Panc1 (cell line): Measurements from ENCODE around the gene CAVIN4. TPM values are rescaled to one million over a fixed set of nuclear protein-coding genes. Genes with fewer than 3 reads are reported as not detected.

ENCODE experiments used
- ATAC-seq: fragments of 200-7000 bp; cut with Tn5 transposase; 2 replicates; pipeline ENCODE4 v1.9.1; 2020; ENCODE audit warnings: mild to moderate bottlenecking, moderate library complexity
- BruUV-seq: library from RNA; stranded (reverse); fragments of 400-500 nt; replicated peaks from 2 replicates; lab custom pipeline; 2021; lab: Mats Ljungman, UMichigan
- CTCF ChIA-PET: fragments of 300-600 bp; sonication (Branson Sonifier 250); formaldehyde crosslinking; loops from one replicate; lab custom pipeline; 2022; ENCODE audit warnings: antibody characterized with exemption; lab: Charles Lee
- POLR2A ChIA-PET: fragments of 300-600 bp; sonication (Branson Sonifier 250); formaldehyde crosslinking; loops from one replicate; lab custom pipeline; 2022; ENCODE audit warnings: antibody characterized with exemption; lab: Charles Lee
- DNase-seq: peaks from one replicate; pipeline ENCODE4 v3.0.0-alpha.2; 2010; ENCODE audit warnings: low read depth, low spot score
- H3K27ac ChIP-seq: 2 replicates; pipeline ENCODE4 v1.5.1; 2011; ENCODE audit warnings: mild to moderate bottlenecking, low read length, inconsistent platforms
- H3K27me3 ChIP-seq: fragments of 200-500 bp; sonication (Bioruptor generic); 2 replicates; pipeline ENCODE4 v1.6.0; 2014; ENCODE audit warnings: low read length, inconsistent platforms; ENCODE audit not compliant: control insufficient read depth, insufficient read depth
- H3K36me3 ChIP-seq: fragments of 200-500 bp; sonication (Bioruptor generic); 2 replicates; pipeline ENCODE4 v1.5.1; 2014; ENCODE audit warnings: inconsistent platforms, mild to moderate bottlenecking, low read length, moderate library complexity; ENCODE audit not compliant: control insufficient read depth, insufficient read depth
- H3K4me1 ChIP-seq: 2 replicates; pipeline ENCODE4 v1.5.1; 2011; ENCODE audit warnings: inconsistent platforms, mild to moderate bottlenecking, low read length, moderate library complexity; ENCODE audit not compliant: control insufficient read depth, insufficient read depth
- H3K4me3 ChIP-seq, 2 experiments: 2 replicates each; pipeline ENCODE4 v1.5.1; 2011 to 2012; ENCODE audit warnings: low read depth in 2 of 2, low read length in 2 of 2, mild to moderate bottlenecking in 2 of 2, inconsistent platforms in 1 of 2, moderate library complexity in 1 of 2
- H3K9me3 ChIP-seq: fragments of 200-500 bp; sonication (Bioruptor generic); 2 replicates; pipeline ENCODE4 v1.5.1; 2014; ENCODE audit warnings: low read depth, mild to moderate bottlenecking, inconsistent platforms, low read length, moderate library complexity; ENCODE audit not compliant: control insufficient read depth, insufficient read depth
- POLR2AphosphoS5 ChIP-seq: IDR thresholded peaks from 2 replicates; pipeline ENCODE4 v1.6.1; 2012; ENCODE audit warnings: mild to moderate bottlenecking, low read depth, low read length, moderate library complexity
- SIN3A ChIP-seq: IDR thresholded peaks from 2 replicates; pipeline ENCODE4 v1.6.1; 2012; ENCODE audit warnings: low read depth, mild to moderate bottlenecking, low read length, moderate library complexity, borderline replicate concordance; ENCODE audit not compliant: insufficient read depth
- TCF7L2 ChIP-seq: IDR thresholded peaks from 2 replicates; pipeline ENCODE4 v1.6.1; 2011; ENCODE audit warnings: mild to moderate bottlenecking, low read depth, low read length, inconsistent platforms
- in situ Hi-C: cut with HindIII; loops from 2 replicates; pipeline ENCODE4 v1.10.0; 2016; ENCODE audit warnings: low sequenced_read_pairs, low pct_unique_long_range_greater_than_20kb
- intact Hi-C: fragments of 100-400 bp; cut with micrococcal nuclease; formaldehyde crosslinking; loops from one replicate; pipeline ENCODE4 v1.10.0; 2022; ENCODE audit not compliant: unreplicated experiment
- total RNA-seq: library from RNA; stranded (reverse); gene quantifications from one replicate; pipeline ENCODE4 v1.2.1, GENCODE V29; 2021; ENCODE audit not compliant: unreplicated experiment
- TF ChIP-seq, protein P1 (sequence below): fragments of 450-650 bp; IDR thresholded peaks from 2 replicates; pipeline ENCODE4 v1.5.1; 2017; ENCODE audit warnings: mild to moderate bottlenecking
- TF ChIP-seq, protein P2 (sequence below), 2 experiments: IDR thresholded peaks; 2 replicates each; pipeline ENCODE4 v1.6.1; 2011 to 2012; ENCODE audit warnings: low read depth in 2 of 2, control low read depth in 1 of 2, low read length in 1 of 2, mild to moderate bottlenecking in 1 of 2, moderate library complexity in 1 of 2; ENCODE audit not compliant: insufficient read depth in 1 of 2

Gene CAVIN4
- total RNA-seq, 1 experiment from 2014 or later: 0.82 TPM

DNA sequence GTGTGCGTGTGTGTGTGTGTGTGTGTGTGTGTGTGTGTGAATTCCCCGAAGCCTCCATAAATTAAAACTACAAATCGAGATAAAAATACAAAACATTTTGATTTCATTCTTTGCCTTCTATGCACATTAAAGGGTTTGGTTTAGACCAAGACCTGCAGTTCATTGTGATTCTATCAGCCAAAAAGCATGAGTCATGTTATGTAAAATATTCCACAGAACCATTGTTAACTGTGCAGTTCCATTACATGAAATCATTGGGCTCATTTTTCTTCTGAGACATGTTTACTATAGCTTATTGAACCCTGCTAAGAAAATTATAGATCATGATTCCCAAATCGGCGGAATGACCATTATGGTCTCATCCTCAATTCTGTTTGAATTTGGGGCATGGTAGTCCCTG is 11.7 kb downstream of the CAVIN4 start:
- ATAC-seq: no peak
- POLR2A ChIA-PET: no interaction called here

DNA sequence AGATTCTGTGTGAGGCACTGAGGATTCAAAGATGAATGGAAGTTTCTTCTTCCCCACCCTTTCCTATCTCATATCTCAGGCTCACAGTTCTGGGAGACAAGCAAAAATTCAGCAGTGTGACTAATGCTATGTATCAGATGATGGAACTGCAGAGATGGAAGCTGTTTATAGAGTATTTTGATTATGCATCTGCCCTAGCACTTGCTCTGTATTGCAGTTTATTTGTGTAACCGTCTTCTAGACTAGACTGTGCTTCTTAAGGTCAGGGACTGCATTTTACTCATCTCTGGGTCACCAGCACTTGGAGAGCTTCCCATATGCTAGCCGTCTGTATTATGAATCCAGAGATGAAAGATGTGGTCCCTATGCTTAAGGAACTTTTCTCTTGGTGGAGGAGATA is 12.6 kb downstream of the CAVIN4 start:
- no TSS peak for BruUV-seq
- intact Hi-C loops (loop anchor here (5.0 to 10.0 kb wide), 6 partner anchors 83 to 566 kb away; no protein-coding TSS in a partner anchor), in situ Hi-C loops (no loop called here)
- ATAC-seq (no peak), DNase-seq (no peak)
- H3K36me3 ChIP-seq: no peaks in the 10 kb centered on the region
- TF ChIP-seq, protein P1, sequence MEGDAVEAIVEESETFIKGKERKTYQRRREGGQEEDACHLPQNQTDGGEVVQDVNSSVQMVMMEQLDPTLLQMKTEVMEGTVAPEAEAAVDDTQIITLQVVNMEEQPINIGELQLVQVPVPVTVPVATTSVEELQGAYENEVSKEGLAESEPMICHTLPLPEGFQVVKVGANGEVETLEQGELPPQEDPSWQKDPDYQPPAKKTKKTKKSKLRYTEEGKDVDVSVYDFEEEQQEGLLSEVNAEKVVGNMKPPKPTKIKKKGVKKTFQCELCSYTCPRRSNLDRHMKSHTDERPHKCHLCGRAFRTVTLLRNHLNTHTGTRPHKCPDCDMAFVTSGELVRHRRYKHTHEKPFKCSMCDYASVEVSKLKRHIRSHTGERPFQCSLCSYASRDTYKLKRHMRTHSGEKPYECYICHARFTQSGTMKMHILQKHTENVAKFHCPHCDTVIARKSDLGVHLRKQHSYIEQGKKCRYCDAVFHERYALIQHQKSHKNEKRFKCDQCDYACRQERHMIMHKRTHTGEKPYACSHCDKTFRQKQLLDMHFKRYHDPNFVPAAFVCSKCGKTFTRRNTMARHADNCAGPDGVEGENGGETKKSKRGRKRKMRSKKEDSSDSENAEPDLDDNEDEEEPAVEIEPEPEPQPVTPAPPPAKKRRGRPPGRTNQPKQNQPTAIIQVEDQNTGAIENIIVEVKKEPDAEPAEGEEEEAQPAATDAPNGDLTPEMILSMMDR: no peak
- TF ChIP-seq SIN3A (no peak), TCF7L2 (no peak), POLR2AphosphoS5 (no peak)
- TF ChIP-seq, protein P2, sequence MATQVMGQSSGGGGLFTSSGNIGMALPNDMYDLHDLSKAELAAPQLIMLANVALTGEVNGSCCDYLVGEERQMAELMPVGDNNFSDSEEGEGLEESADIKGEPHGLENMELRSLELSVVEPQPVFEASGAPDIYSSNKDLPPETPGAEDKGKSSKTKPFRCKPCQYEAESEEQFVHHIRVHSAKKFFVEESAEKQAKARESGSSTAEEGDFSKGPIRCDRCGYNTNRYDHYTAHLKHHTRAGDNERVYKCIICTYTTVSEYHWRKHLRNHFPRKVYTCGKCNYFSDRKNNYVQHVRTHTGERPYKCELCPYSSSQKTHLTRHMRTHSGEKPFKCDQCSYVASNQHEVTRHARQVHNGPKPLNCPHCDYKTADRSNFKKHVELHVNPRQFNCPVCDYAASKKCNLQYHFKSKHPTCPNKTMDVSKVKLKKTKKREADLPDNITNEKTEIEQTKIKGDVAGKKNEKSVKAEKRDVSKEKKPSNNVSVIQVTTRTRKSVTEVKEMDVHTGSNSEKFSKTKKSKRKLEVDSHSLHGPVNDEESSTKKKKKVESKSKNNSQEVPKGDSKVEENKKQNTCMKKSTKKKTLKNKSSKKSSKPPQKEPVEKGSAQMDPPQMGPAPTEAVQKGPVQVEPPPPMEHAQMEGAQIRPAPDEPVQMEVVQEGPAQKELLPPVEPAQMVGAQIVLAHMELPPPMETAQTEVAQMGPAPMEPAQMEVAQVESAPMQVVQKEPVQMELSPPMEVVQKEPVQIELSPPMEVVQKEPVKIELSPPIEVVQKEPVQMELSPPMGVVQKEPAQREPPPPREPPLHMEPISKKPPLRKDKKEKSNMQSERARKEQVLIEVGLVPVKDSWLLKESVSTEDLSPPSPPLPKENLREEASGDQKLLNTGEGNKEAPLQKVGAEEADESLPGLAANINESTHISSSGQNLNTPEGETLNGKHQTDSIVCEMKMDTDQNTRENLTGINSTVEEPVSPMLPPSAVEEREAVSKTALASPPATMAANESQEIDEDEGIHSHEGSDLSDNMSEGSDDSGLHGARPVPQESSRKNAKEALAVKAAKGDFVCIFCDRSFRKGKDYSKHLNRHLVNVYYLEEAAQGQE (IDR thresholded peaks at IDR 0.05; ENCODE audit: insufficient read depth in 1 of 2, low read depth in 2 of 2, low read length in 1 of 2): no peak
- H3K4me1 ChIP-seq: no peaks in the 10 kb centered on the region
- no peak overlapping the region for H3K27ac ChIP-seq
- no peak overlapping the region for H3K4me3 ChIP-seq
- CTCF ChIA-PET: interaction anchor here (1.2 kb wide), 1 partner anchor 266 kb away, joined by 3 read pairs; no protein-coding TSS in a partner anchor
- H3K9me3 ChIP-seq: no peaks in the 10 kb centered on the region
- POLR2A ChIA-PET: no interaction called here
- H3K27me3 ChIP-seq: no peaks in the 10 kb centered on the region

More for the DNA sequence above, 11.7 kb downstream of the CAVIN4 start:
- Histone ChIP-seq H3K4me3 (no peak overlapping the region), H3K36me3 (no peaks in the 10 kb centered on the region), H3K27ac (no peak overlapping the region), H3K9me3 (no peaks in the 10 kb centered on the region), H3K4me1 (no peaks in the 10 kb centered on the region), H3K27me3 (no peaks in the 10 kb centered on the region)
- DNase-seq: no peak
- TF ChIP-seq TCF7L2 (no peak), POLR2AphosphoS5 (no peak), SIN3A (no peak)
- TF ChIP-seq, protein P1: no peak
- TF ChIP-seq, protein P2 (IDR thresholded peaks at IDR 0.05; ENCODE audit: insufficient read depth in 1 of 2, low read depth in 2 of 2, low read length in 1 of 2): no peak
- intact Hi-C loops (no loop called here), in situ Hi-C loops (no loop called here)
- CTCF ChIA-PET: no interaction called here
- no TSS peak for BruUV-seq
